IPS-20b (cell line): Measurements from ENCODE around the gene PTCD1.
A peak's percentile ranks its signal among the peaks of the same experiment; 100 is the strongest.
"Not testable (repeated sequence)": the region's sequence is repeated elsewhere in the genome, so short reads cannot be mapped to it uniquely, and the experiment has no call there.

ENCODE experiments used
- H3K27ac ChIP-seq: one replicate; pipeline ENCODE4 v1.5.1; 2013; ENCODE audit warnings: low read length
- H3K27me3 ChIP-seq: 2 replicates; pipeline ENCODE4 v1.6.1; 2013; ENCODE audit warnings: mild to moderate bottlenecking, low read length, inconsistent platforms; ENCODE audit not compliant: insufficient read depth
- H3K36me3 ChIP-seq: 2 replicates; pipeline ENCODE4 v1.6.1; 2013; ENCODE audit warnings: low read depth, mild to moderate bottlenecking, inconsistent platforms, low read length, moderate library complexity; ENCODE audit not compliant: insufficient read depth
- H3K4me1 ChIP-seq: 2 replicates; pipeline ENCODE4 v1.6.1; 2013; ENCODE audit warnings: mild to moderate bottlenecking, control low read depth, inconsistent platforms, low read length, moderate library complexity; ENCODE audit not compliant: insufficient read depth
- H3K4me3 ChIP-seq: 2 replicates; pipeline ENCODE4 v1.5.1; 2013; ENCODE audit warnings: mild to moderate bottlenecking, low read length, inconsistent platforms
- H3K9ac ChIP-seq: 2 replicates; pipeline ENCODE4 v1.6.1; 2013; ENCODE audit warnings: low read depth, mild to moderate bottlenecking, inconsistent platforms, low read length, moderate library complexity
- H3K9me3 ChIP-seq: 2 replicates; pipeline ENCODE4 v1.6.1; 2013; ENCODE audit warnings: mild to moderate bottlenecking, low read depth, low read length, inconsistent platforms; ENCODE audit not compliant: insufficient read depth

The PTCD1 gene

DNA sequence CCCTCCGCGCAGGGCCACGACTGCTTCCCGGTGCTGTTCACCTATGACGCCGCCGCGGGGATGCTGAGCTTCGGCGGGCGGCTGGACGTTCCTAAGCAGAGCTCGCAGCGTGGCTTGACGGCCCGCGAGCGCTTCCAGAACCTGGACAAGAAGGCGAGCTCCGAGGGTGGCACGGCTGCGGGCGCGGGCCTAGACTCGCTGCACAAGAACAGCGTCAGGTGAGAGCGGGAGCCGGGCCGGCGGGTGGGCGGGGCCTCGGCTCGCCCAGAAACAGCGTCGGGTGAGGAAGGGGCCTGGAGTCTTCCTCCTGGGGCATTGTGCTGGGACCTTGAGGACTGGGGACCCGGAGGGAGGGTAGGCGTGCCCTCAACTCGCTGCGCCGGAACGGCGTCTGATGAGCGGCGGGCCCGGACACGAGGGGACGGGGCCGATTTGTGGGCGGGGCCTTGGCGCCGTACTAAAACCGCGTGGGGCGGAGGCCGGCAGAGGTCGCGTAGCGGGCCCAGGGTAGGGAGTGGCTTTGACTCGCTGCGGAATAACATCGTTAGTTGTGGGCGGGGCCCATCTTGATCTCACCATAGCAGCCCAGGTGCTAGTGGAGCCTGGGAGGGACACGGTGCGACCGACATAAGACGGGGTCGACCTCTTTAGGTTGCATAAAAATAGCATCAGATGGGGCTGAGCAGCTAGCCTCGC lies 45.8 kb downstream of the PTCD1 start:
- peaks cover 4% of the 10 kb centered on the region; the same call in 1 of the 2 replicates for H3K4me1 ChIP-seq
- peak overlapping the region; percentile 93 for H3K4me3 ChIP-seq
- peaks cover 69% of the 10 kb centered on the region for H3K36me3 ChIP-seq
- H3K9me3 ChIP-seq = no peaks in the 10 kb centered on the region
- H3K27me3 ChIP-seq = no peaks in the 10 kb centered on the region
- H3K27ac ChIP-seq = peak overlapping the region; percentile 7
- H3K9ac ChIP-seq = peak overlapping the region; percentile 85

DNA sequence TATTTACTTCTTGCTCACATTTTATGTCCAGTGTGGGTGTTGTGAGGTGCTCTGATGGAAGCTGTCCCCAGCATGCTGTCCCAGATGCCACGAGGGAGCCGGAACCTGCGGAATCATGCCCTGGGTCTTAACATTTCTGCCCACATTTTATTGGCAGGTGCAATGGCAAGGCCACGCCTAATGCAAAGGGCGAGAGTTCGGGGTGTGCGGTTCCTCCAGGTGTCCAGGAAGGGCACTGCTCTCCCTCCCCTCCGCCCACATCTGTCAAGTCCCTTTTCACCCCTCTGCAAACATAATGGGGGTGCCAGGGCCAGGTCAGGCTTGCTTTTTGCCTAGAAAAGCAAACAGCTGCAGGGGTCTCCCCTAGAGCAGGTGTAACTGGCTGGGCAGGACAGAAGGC lies 46.6 kb downstream of the PTCD1 start:
- Histone ChIP-seq H3K9ac (peak overlapping the region; percentile 85; the same call in 1 of the 2 replicates), H3K9me3 (no peaks in the 10 kb centered on the region), H3K4me1 (peaks cover 4% of the 10 kb centered on the region; the same call in 1 of the 2 replicates), H3K27ac (no peak overlapping the region), H3K4me3 (peak overlapping the region; percentile 93), H3K27me3 (no peaks in the 10 kb centered on the region), H3K36me3 (peaks cover 63% of the 10 kb centered on the region)

DNA sequence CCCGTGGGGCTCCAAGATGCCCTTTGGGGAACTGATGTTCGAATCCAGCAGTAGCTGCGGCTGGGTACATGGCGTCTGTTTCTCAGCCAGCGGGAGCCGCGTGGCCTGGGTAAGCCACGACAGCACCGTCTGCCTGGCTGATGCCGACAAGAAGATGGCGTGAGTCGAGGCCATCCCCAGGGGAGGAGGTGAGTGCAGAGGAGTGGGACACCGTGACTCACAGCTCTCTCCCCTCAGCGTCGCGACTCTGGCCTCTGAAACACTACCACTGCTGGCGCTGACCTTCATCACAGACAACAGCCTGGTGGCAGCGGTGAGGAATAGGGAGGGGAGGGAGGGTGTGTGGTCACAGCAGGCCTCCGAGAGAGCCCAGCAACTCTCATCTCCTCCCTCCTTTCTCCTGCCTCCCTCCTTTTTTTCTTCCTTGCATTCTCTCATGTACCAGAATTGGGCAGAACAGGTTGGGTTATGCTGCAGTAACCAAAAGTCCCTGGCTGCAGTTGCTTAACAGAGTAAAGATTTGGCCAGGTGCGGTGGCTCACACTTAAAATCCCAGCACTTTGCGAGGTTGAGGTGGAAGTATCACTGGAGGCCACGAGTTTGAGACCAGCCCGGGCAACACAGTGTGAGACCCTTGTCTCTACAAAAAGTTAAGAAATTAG lies 47.5 kb downstream of the PTCD1 start:
- Histone ChIP-seq H3K4me1 (peaks cover 4% of the 10 kb centered on the region; the same call in 1 of the 2 replicates), H3K27me3 (no peaks in the 10 kb centered on the region), H3K27ac (no peak overlapping the region), H3K9me3 (no peaks in the 10 kb centered on the region), H3K4me3 (no peak overlapping the region), H3K9ac (no peak overlapping the region), H3K36me3 (peaks cover 64% of the 10 kb centered on the region)

DNA sequence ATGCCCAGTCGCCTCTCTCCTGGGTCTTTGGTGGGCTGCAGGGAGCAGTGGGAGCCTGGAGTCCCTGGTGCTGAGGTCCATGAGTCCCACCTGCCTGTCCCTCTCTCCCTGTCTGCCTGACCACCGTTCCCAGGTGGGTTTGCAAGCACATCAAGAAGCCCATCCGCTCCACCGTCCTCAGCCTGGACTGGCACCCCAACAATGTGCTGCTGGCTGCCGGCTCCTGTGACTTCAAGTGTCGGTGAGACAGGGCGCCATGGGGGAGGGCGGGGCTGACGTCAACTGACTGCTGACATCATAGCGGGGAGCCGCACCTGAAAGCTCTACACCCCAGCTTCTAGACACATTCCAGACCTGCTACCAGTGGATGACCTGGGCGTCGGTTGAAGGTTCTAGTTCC lies 48.8 kb downstream of the PTCD1 start:
- no peak overlapping the region for H3K4me3 ChIP-seq
- no peak overlapping the region for H3K27ac ChIP-seq
- no peaks in the 10 kb centered on the region for H3K9me3 ChIP-seq
- H3K4me1 ChIP-seq = peaks cover 4% of the 10 kb centered on the region; the same call in 1 of the 2 replicates
- no peaks in the 10 kb centered on the region for H3K27me3 ChIP-seq
- H3K9ac ChIP-seq = no peak overlapping the region
- H3K36me3 ChIP-seq = peaks cover 51% of the 10 kb centered on the region

DNA sequence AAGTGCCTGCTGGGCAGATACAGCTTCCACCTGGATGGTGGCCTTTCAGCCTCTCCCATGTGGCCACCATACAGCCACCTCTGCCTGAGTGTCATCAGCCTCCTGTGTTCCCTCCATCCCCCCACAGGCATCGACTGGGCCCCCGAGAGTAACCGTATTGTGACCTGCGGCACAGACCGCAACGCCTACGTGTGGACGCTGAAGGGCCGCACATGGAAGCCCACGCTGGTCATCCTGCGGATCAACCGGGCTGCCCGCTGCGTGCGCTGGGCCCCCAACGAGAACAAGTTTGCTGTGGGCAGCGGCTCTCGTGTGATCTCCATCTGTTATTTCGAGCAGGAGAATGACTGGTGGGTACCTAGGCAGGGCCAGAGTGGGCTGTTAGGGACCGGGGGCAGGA lies 50.7 kb downstream of the PTCD1 start:
- Histone ChIP-seq H3K27me3 (no peaks in the 10 kb centered on the region), H3K36me3 (peaks cover 42% of the 10 kb centered on the region), H3K4me3 (no peak overlapping the region), H3K9me3 (no peaks in the 10 kb centered on the region), H3K9ac (no peak overlapping the region), H3K4me1 (no peaks in the 10 kb centered on the region), H3K27ac (no peak overlapping the region)

DNA sequence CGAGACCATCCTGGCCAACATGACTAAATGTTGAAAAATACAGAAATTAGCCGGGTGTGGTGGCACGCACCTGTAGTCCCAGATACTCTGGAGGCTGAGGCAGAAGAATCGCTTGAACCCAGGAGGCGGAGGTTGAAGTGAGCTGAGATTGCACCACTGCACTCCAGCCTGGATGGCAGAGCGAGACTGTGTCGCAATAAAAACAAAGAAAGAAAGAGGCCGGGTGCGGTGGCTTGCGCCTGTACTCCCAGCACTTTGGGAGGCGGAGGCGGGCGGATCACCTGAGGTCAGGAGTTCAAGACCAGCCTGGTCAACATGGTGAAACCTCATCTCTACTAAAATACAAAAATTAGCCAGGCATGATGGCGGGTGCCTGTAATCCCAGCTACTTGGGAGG lies 51.4 kb downstream of the PTCD1 start:
- not testable (repeated sequence) for H3K9ac ChIP-seq, H3K27ac ChIP-seq, H3K4me1 ChIP-seq, H3K4me3 ChIP-seq, H3K27me3 ChIP-seq, H3K9me3 ChIP-seq
- peaks cover 42% of the 10 kb centered on the region for H3K36me3 ChIP-seq

DNA sequence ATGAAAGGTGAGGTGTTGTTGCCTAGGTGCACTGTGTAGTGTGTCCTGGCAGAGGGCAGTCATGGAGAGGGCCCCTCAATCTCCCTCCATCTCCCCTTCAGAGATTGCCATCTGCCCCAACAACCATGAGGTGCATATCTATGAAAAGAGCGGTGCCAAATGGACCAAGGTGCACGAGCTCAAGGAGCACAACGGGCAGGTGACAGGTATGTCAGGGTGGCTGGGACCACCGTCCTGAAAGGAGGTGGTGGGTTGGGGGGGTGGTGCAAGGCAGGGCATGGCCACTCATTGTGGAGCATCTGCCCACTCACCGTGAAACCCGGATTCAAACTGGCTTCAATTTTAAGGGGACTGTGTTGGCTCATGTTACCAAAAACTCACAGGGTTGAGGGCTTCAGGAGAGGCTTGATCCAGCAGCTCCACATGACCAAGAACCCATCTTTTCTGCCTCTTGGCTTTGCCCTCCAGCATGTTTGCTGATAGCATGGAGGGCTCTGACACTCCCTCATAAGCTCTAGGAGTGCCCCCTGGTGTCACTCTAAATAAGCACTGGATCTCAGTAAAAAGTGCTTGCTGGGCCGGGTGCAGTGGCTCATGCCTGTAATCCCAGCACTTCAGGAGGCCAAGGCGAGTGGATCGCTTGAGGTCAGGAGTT lies 51.9 kb downstream of the PTCD1 start:
- Histone ChIP-seq H3K36me3 (peaks cover 42% of the 10 kb centered on the region), H3K4me3 (no peak overlapping the region), H3K27me3 (no peaks in the 10 kb centered on the region), H3K27ac (no peak overlapping the region), H3K9me3 (no peaks in the 10 kb centered on the region), H3K4me1 (no peaks in the 10 kb centered on the region), H3K9ac (no peak overlapping the region)

DNA sequence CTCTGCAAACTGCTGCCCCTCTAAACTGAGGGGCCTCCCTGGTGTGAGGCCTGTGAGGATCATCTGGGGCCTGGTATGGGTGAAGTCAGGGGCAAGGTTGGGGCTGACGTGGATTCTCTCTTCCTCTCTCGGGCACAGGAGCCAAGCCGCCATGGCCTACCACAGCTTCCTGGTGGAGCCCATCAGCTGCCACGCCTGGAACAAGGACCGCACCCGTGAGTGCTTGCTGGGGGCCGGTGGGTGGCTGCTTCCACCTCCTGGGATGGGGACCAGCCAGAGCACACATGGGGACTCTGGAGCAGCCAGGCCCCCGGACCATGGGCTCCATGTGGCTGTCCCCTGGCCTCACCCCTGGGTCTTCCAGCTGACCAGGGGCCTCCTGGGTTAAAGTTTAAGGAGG lies 53.0 kb downstream of the PTCD1 start:
- H3K9me3 ChIP-seq = no peaks in the 10 kb centered on the region
- H3K4me1 ChIP-seq = no peaks in the 10 kb centered on the region
- no peak overlapping the region for H3K27ac ChIP-seq
- H3K4me3 ChIP-seq = no peak overlapping the region
- no peak overlapping the region for H3K9ac ChIP-seq
- H3K36me3 ChIP-seq = peaks cover 32% of the 10 kb centered on the region
- no peaks in the 10 kb centered on the region for H3K27me3 ChIP-seq

DNA sequence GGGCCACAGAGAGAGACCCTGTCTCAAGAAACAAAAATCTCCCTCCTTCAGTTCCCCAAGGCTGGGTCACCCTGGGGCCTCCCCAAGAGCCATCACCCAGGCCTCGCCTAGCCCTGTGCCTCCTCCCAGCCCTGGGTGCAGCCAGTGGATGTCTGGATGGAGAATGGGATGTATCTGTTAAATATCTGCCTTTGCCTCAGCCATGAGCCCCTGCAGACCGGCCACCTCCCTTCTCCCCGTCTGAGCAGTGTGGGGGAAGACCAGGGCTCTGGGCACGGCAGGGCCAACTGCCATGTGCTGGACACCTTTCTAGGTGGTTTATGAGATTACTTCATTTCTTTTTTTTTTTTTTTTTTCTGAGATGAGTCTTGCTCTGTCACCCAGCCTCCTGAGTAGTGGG lies 54.1 kb downstream of the PTCD1 start:
- no peak overlapping the region for H3K9ac ChIP-seq
- H3K4me3 ChIP-seq = no peak overlapping the region
- H3K9me3 ChIP-seq = no peaks in the 10 kb centered on the region
- no peaks in the 10 kb centered on the region for H3K27me3 ChIP-seq
- H3K27ac ChIP-seq = no peak overlapping the region
- peaks cover 5% of the 10 kb centered on the region; the same call in 1 of the 2 replicates for H3K4me1 ChIP-seq
- peaks cover 22% of the 10 kb centered on the region for H3K36me3 ChIP-seq

DNA sequence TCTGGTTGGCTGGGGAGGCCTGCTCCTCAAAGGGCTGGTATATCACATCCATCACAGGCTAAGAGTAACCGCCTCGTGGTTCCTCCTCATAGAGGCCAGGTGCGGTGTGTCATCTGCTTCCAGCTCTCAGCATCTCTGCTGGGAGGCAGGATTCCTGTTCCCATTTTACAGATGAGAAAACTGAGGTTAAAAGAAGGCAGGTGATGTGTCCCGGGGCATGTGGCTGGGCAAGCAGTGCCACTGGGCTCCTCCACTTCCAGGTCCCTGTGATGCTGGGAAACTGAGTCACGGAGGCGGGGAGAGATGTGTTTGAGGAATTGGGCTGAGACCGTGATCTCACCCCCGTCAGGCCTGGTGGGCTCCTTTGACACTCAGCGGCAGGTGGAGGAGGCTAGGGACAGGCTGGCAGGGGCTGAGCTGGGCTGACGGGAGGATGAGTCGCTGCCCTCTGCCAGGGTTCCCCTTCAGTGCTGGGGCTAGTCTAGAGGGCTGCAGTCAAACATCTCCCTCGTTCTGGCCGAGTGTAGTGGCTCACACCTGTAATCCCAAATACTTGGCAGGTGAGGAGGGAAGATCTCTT lies 54.7 kb downstream of the PTCD1 start:
- Histone ChIP-seq H3K4me1 (peaks cover 5% of the 10 kb centered on the region; the same call in 1 of the 2 replicates), H3K9ac (no peak overlapping the region), H3K27me3 (no peaks in the 10 kb centered on the region), H3K9me3 (no peaks in the 10 kb centered on the region), H3K4me3 (no peak overlapping the region), H3K27ac (no peak overlapping the region), H3K36me3 (peaks cover 22% of the 10 kb centered on the region)

DNA sequence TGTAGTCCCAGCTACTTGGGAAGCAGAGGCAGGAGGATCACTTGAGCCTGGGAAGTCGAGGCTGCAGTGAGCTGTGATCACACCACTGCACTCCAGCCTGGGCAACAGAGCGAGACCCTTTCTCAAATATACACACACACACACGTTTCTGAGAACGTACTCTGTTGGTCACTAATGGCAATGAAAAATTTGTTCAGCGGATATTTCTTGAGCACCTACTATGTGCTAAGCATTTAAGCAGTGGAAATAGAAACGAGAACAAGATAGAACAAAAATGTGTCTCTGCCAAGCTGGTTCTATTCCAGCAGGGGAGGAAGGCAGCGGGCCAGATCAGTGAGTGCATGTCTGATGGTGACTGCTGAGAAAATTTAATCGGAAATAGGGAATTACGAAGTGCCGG lies 55.4 kb downstream of the PTCD1 start:
- Histone ChIP-seq H3K9me3 (no peaks in the 10 kb centered on the region), H3K27ac (no peak overlapping the region), H3K27me3 (no peaks in the 10 kb centered on the region), H3K4me1 (peaks cover 5% of the 10 kb centered on the region; the same call in 1 of the 2 replicates), H3K4me3 (no peak overlapping the region), H3K36me3 (peaks cover 22% of the 10 kb centered on the region), H3K9ac (no peak overlapping the region)
